Activated naive CD8-positive, alpha-beta T cell treated with anti-CD3 and anti-CD28 coated beads for 36 hours (primary cell): ENCODE results near the gene VWC2L. TPM values are rescaled to one million over a fixed set of nuclear protein-coding genes. Genes with fewer than 3 reads are reported as not detected.

Experiments
- DNase-seq: peaks from one replicate; pipeline ENCODE4 v3.0.0; 2021
- H3K27ac Mint-ChIP-seq: one replicate; pipeline ENCODE4 v1.8.0; 2022; ENCODE audit warnings: mild to moderate bottlenecking, moderate library complexity, mixed read lengths
- H3K27me3 Mint-ChIP-seq: one replicate; pipeline ENCODE4 v1.8.0; 2022; ENCODE audit warnings: mild to moderate bottlenecking, mixed read lengths
- H3K36me3 Mint-ChIP-seq: one replicate; pipeline ENCODE4 v1.8.0; 2021; ENCODE audit warnings: mild to moderate bottlenecking, mixed read lengths
- H3K4me1 Mint-ChIP-seq: one replicate; pipeline ENCODE4 v1.8.0; 2021; ENCODE audit warnings: mixed read lengths
- H3K4me3 Mint-ChIP-seq: one replicate; pipeline ENCODE4 v1.8.0; 2022; ENCODE audit warnings: mild to moderate bottlenecking, moderate library complexity, mixed read lengths
- H3K9me3 Mint-ChIP-seq: one replicate; pipeline ENCODE4 v1.8.0; 2022; ENCODE audit warnings: mixed read lengths
- total RNA-seq, 2 experiments: library from RNA; stranded (reverse); gene quantifications; one replicate each; pipeline ENCODE4 v1.2.3, GENCODE V29; 2021

Gene VWC2L
- total RNA-seq = not detected

GRCh38 chr2:214410918-214411554 is at the start of gene VWC2L:
TSS of gene VWC2L (plus strand) at chr2:214411054. CDS start at chr2:214414194, 3,140 bp downstream.
- Mint-ChIP-seq H3K4me1 (no peaks in the 10 kb centered on the region), H3K36me3 (no peaks in the 10 kb centered on the region), H3K27me3 (peaks cover 15% of the 10 kb centered on the region), H3K4me3 (no peak within 1 kb of the TSS), H3K27ac (no peak within 1 kb of the TSS), H3K9me3 (peaks cover 6% of the 10 kb centered on the region)
- peak; percentile 11 for DNase-seq

DNA sequence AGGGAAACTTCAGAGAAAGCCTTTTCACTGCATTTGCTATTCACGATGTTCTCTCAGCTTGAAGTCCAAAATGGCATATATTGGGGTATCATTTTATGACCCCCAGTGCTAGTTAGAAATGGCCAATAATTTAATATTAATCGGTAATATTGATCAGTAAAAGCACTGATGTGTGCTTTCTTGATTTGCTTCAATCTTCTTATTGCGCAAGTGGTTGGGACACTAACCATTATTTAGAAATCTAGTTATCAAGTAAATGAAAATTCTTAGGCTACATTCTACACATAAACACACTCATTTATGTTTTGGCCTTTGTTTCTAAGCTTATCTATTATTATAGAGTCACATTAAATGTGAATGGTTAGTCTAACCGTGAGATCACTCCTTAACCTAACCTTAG is 49.7 kb upstream of the VWC2L start:
- H3K9me3 Mint-ChIP-seq = peaks cover 13% of the 10 kb centered on the region
- no peaks in the 10 kb centered on the region for H3K36me3 Mint-ChIP-seq
- H3K4me3 Mint-ChIP-seq = no peak overlapping the region
- DNase-seq = no peak
- no peaks in the 10 kb centered on the region for H3K4me1 Mint-ChIP-seq
- no peaks in the 10 kb centered on the region for H3K27me3 Mint-ChIP-seq
- no peak overlapping the region for H3K27ac Mint-ChIP-seq

- Mint-ChIP-seq H3K9me3 (peaks cover 2% of the 10 kb centered on the region), H3K27me3 (no peaks in the 10 kb centered on the region), H3K27ac (no peak overlapping the region)
Measured at GRCh38 chr2:214365549-214365948, 45.3 kb upstream of the VWC2L start.

DNA sequence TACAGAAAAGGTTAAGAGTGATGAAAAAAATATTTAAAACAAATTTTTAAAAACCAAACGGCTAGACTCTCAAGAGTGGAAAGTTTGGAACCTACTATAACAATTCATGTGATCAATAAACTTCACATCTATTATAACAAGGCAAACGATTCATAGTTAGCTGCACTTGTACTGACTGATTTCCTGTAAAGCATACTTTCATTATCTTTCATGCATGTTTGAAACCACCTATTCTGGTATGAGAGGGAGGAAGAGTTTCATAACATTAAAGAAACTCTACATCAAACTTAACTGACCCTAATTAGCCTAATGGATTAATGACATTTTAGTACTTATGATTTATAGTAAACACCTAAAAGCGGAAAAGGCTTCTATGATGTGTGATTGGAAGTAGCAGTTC is 43.7 kb upstream of the VWC2L start:
- Mint-ChIP-seq H3K36me3 (no peaks in the 10 kb centered on the region), H3K27me3 (no peaks in the 10 kb centered on the region), H3K4me3 (no peak overlapping the region), H3K27ac (no peak overlapping the region), H3K9me3 (peaks cover 2% of the 10 kb centered on the region), H3K4me1 (no peaks in the 10 kb centered on the region)
- no peak for DNase-seq

More at GRCh38 chr2:214365549-214365948, 45.3 kb upstream of the VWC2L start:
- no peak for DNase-seq
- Mint-ChIP-seq H3K4me3 (no peak overlapping the region), H3K36me3 (no peaks in the 10 kb centered on the region), H3K4me1 (no peaks in the 10 kb centered on the region)

DNA sequence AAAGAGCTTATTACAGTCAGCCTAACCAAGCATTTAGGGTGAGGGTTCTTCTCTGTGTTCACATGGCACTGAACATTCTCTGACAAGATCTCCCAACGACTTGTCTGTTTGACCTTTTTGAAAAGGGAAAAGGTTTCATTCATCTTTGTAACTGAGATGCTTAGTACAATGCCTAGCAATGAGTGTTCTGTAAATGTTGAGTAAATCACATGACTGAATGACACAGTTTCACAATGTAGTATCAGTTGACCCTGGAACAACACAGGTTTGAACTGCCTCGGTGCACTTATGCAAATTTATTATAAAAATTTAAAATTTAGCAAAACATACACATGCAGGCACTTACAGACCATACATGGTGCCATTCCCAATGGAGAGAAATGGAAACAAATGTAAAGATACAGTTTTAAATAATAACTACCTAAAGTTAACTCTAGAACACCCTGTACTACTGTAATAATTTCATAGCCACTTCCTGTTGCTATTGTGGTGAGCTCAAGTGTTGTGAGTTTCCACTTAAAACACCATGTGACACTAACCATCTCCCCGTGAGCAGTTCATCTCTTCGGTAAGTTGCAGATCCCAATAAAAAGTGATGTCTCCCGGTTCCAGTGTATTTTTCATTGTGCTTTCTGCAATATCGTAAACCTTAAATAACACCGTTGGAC is 34.1 kb upstream of the VWC2L start:
- H3K36me3 Mint-ChIP-seq = no peaks in the 10 kb centered on the region
- no peak overlapping the region for H3K4me3 Mint-ChIP-seq
- no peaks in the 10 kb centered on the region for H3K4me1 Mint-ChIP-seq
- no peak for DNase-seq
- no peaks in the 10 kb centered on the region for H3K9me3 Mint-ChIP-seq
- no peaks in the 10 kb centered on the region for H3K27me3 Mint-ChIP-seq
- no peak overlapping the region for H3K27ac Mint-ChIP-seq

GRCh38 chr2:214377286-214377624 is 33.6 kb upstream of the VWC2L start:
- no peak overlapping the region for H3K4me3 Mint-ChIP-seq
- no peaks in the 10 kb centered on the region for H3K9me3 Mint-ChIP-seq
- H3K27me3 Mint-ChIP-seq = no peaks in the 10 kb centered on the region
- H3K27ac Mint-ChIP-seq = no peak overlapping the region
- no peaks in the 10 kb centered on the region for H3K36me3 Mint-ChIP-seq
- no peaks in the 10 kb centered on the region for H3K4me1 Mint-ChIP-seq
- DNase-seq = no peak

DNA sequence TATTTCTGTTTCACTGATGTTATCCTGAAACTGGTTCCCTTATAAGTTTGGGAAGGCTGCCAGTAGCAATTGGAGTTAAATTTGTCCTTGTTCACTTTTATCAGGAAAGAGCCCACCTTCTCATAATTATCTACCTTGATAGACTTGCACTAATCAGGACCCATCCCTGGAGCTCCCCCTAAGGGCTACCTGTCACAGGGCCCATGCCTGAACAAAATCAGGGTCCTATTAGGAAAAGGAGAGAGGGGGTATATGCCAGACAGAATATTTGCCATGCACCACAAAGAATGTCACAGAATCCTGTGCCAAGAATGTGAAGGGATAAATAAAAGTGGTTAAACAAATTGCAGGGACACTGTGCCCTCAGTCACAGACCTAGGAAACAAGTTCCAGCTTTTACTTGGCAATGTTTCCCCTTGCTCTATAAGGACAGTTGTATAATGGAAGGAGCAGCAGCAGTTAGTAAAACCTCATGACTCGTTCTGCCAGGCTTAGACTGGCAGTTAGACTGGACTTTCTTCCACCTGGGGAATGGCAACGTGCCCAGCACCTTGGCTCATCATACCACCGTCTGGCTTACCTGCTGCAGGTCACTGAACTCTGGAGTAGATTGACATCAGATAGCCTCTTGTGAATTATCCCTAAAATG is 32.3 kb upstream of the VWC2L start:
- DNase-seq = no peak
- Mint-ChIP-seq H3K27me3 (no peaks in the 10 kb centered on the region), H3K4me1 (no peaks in the 10 kb centered on the region), H3K36me3 (no peaks in the 10 kb centered on the region), H3K27ac (no peak overlapping the region), H3K4me3 (no peak overlapping the region), H3K9me3 (no peaks in the 10 kb centered on the region)

GRCh38 chr2:214379227-214379626 is 31.6 kb upstream of the VWC2L start:
- no peak overlapping the region for H3K27ac Mint-ChIP-seq
- H3K27me3 Mint-ChIP-seq = no peaks in the 10 kb centered on the region
- H3K36me3 Mint-ChIP-seq = no peaks in the 10 kb centered on the region
- DNase-seq = no peak
- H3K9me3 Mint-ChIP-seq = no peaks in the 10 kb centered on the region
- H3K4me1 Mint-ChIP-seq = no peaks in the 10 kb centered on the region
- no peak overlapping the region for H3K4me3 Mint-ChIP-seq

DNA sequence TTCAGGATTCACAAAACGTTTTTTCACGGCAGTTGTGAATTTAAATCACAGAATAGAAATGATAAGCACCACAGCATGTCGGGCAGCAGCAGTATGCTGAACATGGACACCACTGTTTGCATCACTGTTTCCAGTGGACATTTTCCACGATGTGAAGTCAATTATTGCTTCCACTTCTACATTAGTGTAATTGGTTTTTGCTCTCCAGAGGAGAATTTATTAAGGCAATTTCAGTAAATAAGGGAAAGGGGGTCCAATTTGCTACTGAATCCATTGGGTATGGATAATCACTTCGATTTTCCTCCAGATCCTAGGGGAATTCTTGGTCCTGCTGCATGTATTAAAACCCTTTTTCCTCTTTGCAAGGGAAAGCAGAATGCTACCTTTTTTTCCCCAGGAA is 30.2 kb upstream of the VWC2L start:
- H3K27me3 Mint-ChIP-seq = no peaks in the 10 kb centered on the region
- no peak overlapping the region for H3K27ac Mint-ChIP-seq
- DNase-seq = no peak
- H3K36me3 Mint-ChIP-seq = no peaks in the 10 kb centered on the region
- no peaks in the 10 kb centered on the region for H3K9me3 Mint-ChIP-seq
- no peaks in the 10 kb centered on the region for H3K4me1 Mint-ChIP-seq
- H3K4me3 Mint-ChIP-seq = no peak overlapping the region

GRCh38 chr2:214382229-214382628 is 28.6 kb upstream of the VWC2L start:
- no peak for DNase-seq
- H3K9me3 Mint-ChIP-seq = no peaks in the 10 kb centered on the region
- H3K4me3 Mint-ChIP-seq = no peak overlapping the region
- no peaks in the 10 kb centered on the region for H3K4me1 Mint-ChIP-seq
- no peaks in the 10 kb centered on the region for H3K36me3 Mint-ChIP-seq
- H3K27me3 Mint-ChIP-seq = no peaks in the 10 kb centered on the region
- no peak overlapping the region for H3K27ac Mint-ChIP-seq

DNA sequence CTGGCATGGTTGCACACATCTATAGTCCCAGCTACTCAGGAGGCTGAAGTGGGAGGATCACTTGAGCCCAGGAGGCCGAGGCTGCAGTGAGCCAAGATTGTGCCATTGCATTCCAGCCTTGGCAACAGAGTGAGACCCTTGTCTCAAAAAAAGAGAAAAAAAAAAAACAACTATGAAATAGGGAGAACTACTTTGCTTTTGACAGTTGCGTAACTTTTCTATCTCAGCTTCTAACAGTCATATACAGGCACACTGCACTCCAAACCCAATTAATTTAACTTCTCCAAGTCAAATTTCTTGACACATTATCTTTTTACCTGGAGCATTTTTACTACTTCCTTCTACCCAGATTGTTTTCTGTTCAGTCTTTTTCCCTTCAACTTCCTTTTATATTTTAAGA is 24.1 kb upstream of the VWC2L start:
- Mint-ChIP-seq H3K9me3 (no peaks in the 10 kb centered on the region), H3K36me3 (no peaks in the 10 kb centered on the region), H3K27ac (no peak overlapping the region), H3K4me3 (no peak overlapping the region), H3K27me3 (no peaks in the 10 kb centered on the region), H3K4me1 (no peaks in the 10 kb centered on the region)
- no peak for DNase-seq

GRCh38 chr2:214389334-214389733 is 21.5 kb upstream of the VWC2L start:
- Mint-ChIP-seq H3K4me3 (no peak overlapping the region), H3K4me1 (no peaks in the 10 kb centered on the region)

GRCh38 chr2:214393796-214394195 is 17.1 kb upstream of the VWC2L start:
- H3K9me3 Mint-ChIP-seq = no peaks in the 10 kb centered on the region
- DNase-seq = no peak
- no peak overlapping the region for H3K4me3 Mint-ChIP-seq
- no peaks in the 10 kb centered on the region for H3K27me3 Mint-ChIP-seq
- no peak overlapping the region for H3K27ac Mint-ChIP-seq
- H3K4me1 Mint-ChIP-seq = no peaks in the 10 kb centered on the region
- H3K36me3 Mint-ChIP-seq = no peaks in the 10 kb centered on the region

More at GRCh38 chr2:214389334-214389733, 21.5 kb upstream of the VWC2L start:
- H3K36me3 Mint-ChIP-seq = no peaks in the 10 kb centered on the region
- no peaks in the 10 kb centered on the region for H3K27me3 Mint-ChIP-seq
- H3K9me3 Mint-ChIP-seq = no peaks in the 10 kb centered on the region
- DNase-seq = no peak
- H3K27ac Mint-ChIP-seq = no peak overlapping the region

DNA sequence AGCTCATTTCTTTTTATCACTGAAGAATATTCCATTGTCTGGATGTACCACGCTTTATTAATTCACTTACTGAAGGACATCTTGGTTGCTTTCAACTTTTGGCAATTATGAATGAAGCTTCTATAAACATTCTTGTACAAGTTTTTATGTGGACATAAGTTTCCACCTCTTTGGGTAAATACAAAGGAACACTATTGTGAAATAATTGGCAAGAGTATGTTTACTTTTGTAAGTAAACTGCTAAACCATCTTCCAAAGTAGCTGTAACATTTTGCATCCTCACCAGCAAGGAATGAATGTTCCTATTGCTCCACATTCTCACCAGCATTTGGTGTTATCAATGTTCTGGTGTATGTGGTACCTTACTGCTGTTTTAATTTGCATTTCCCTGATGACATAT is 15.8 kb upstream of the VWC2L start:
- Mint-ChIP-seq H3K9me3 (no peaks in the 10 kb centered on the region), H3K36me3 (no peaks in the 10 kb centered on the region), H3K4me3 (no peak overlapping the region), H3K27ac (no peak overlapping the region), H3K4me1 (no peaks in the 10 kb centered on the region), H3K27me3 (no peaks in the 10 kb centered on the region)
- DNase-seq = no peak

- Mint-ChIP-seq H3K4me1 (no peaks in the 10 kb centered on the region), H3K4me3 (no peak overlapping the region), H3K36me3 (no peaks in the 10 kb centered on the region), H3K27me3 (no peaks in the 10 kb centered on the region), H3K9me3 (no peaks in the 10 kb centered on the region), H3K27ac (no peak overlapping the region)
- DNase-seq = no peak
Measured at GRCh38 chr2:214401580-214401979, 9.3 kb upstream of the VWC2L start.
